ENCODE results near the gene MLLT10.

The MLLT10 gene

GRCh38 chr10:21508706-21509331, 25.2 kb upstream of the MLLT10 start:
- H3K4me3 Mint-ChIP-seq = no peak overlapping the region
- DNase-seq (no peak), ATAC-seq (replicated peaks) (no peak)
- no peaks in the 10 kb centered on the region for H3K36me3 Mint-ChIP-seq
- H3K27me3 Mint-ChIP-seq = peaks cover 34 to 52% of the 10 kb centered on the region in 2 donors
- no peak overlapping the region for H3K27ac Mint-ChIP-seq
- no peaks in the 10 kb centered on the region for H3K4me1 Mint-ChIP-seq
- no peaks in the 10 kb centered on the region for H3K9me3 Mint-ChIP-seq

- DNase-seq (no peak), ATAC-seq (replicated peaks) (no peak)
- H3K9me3 Mint-ChIP-seq = no peaks in the 10 kb centered on the region
- no peaks in the 10 kb centered on the region for H3K36me3 Mint-ChIP-seq
- H3K4me3 Mint-ChIP-seq = peak overlapping the region in 1 of 2 donors; percentile 28
- H3K4me1 Mint-ChIP-seq = no peaks in the 10 kb centered on the region
- H3K27ac Mint-ChIP-seq = no peak overlapping the region
- H3K27me3 Mint-ChIP-seq = peaks cover 33 to 55% of the 10 kb centered on the region in 2 donors
These were observed 24.4 kb upstream of the MLLT10 start for GRCh38 chr10:21509341-21510240.

GRCh38 chr10:21510241-21511094, 23.6 kb upstream of the MLLT10 start:
- Mint-ChIP-seq H3K4me1 (no peaks in the 10 kb centered on the region), H3K27me3 (peaks cover 40 to 64% of the 10 kb centered on the region in 2 donors), H3K27ac (no peak overlapping the region), H3K4me3 (peak overlapping the region in 1 of 2 donors; percentile 50), H3K36me3 (no peaks in the 10 kb centered on the region), H3K9me3 (no peaks in the 10 kb centered on the region)
- ATAC-seq (replicated peaks) = no peak
- no peak for DNase-seq

GRCh38 chr10:21511095-21511570, 22.9 kb upstream of the MLLT10 start:
- H3K27me3 Mint-ChIP-seq = peaks cover 47 to 71% of the 10 kb centered on the region in 2 donors
- ATAC-seq (replicated peaks) = no peak
- peaks cover 3 to 5% of the 10 kb centered on the region in 2 donors for H3K4me1 Mint-ChIP-seq
- no peak overlapping the region for H3K27ac Mint-ChIP-seq
- H3K9me3 Mint-ChIP-seq = no peaks in the 10 kb centered on the region
- no peak for DNase-seq
- H3K4me3 Mint-ChIP-seq = no peak overlapping the region
- H3K36me3 Mint-ChIP-seq = no peaks in the 10 kb centered on the region

GRCh38 chr10:21511946-21512572, 22.0 kb upstream of the MLLT10 start:
- ATAC-seq (replicated peaks) (no peak), DNase-seq (no peak)
- H3K4me3 Mint-ChIP-seq = no peak overlapping the region
- no peak overlapping the region for H3K27ac Mint-ChIP-seq
- H3K27me3 Mint-ChIP-seq = peaks cover 46 to 68% of the 10 kb centered on the region in 2 donors
- H3K9me3 Mint-ChIP-seq = no peaks in the 10 kb centered on the region
- peaks cover 3 to 10% of the 10 kb centered on the region in 2 donors for H3K4me1 Mint-ChIP-seq
- no peaks in the 10 kb centered on the region for H3K36me3 Mint-ChIP-seq

GRCh38 chr10:21512573-21513404, 21.2 kb upstream of the MLLT10 start:
- DNase-seq = no peak
- no peaks in the 10 kb centered on the region for H3K36me3 Mint-ChIP-seq
- no peak overlapping the region for H3K4me3 Mint-ChIP-seq

GRCh38 chr10:21513405-21513788, 20.6 kb upstream of the MLLT10 start:
- DNase-seq = no peak
- ATAC-seq (replicated peaks) = no peak
- Mint-ChIP-seq H3K27ac (no peak overlapping the region), H3K27me3 (peaks cover 44 to 70% of the 10 kb centered on the region in 2 donors), H3K4me3 (no peak overlapping the region), H3K4me1 (peaks cover 14 to 23% of the 10 kb centered on the region in 2 donors), H3K36me3 (no peaks in the 10 kb centered on the region), H3K9me3 (no peaks in the 10 kb centered on the region)

More at GRCh38 chr10:21512573-21513404, 21.2 kb upstream of the MLLT10 start:
- ATAC-seq (replicated peaks) = no peak
- no peaks in the 10 kb centered on the region for H3K9me3 Mint-ChIP-seq
- peaks cover 44 to 70% of the 10 kb centered on the region in 2 donors for H3K27me3 Mint-ChIP-seq
- no peak overlapping the region for H3K27ac Mint-ChIP-seq
- peaks cover 8 to 17% of the 10 kb centered on the region in 2 donors for H3K4me1 Mint-ChIP-seq

- Mint-ChIP-seq H3K4me3 (no peak overlapping the region), H3K4me1 (peaks cover 17 to 32% of the 10 kb centered on the region in 2 donors), H3K9me3 (no peaks in the 10 kb centered on the region), H3K27ac (no peak overlapping the region), H3K36me3 (no peaks in the 10 kb centered on the region), H3K27me3 (peaks cover 42 to 67% of the 10 kb centered on the region in 2 donors)
- no peak for ATAC-seq (replicated peaks)
- no peak for DNase-seq
These were observed 19.8 kb upstream of the MLLT10 start for GRCh38 chr10:21514129-21514817.

GRCh38 chr10:21514818-21515351, 19.1 kb upstream of the MLLT10 start:
- no peak overlapping the region for H3K27ac Mint-ChIP-seq
- H3K4me3 Mint-ChIP-seq = no peak overlapping the region
- H3K36me3 Mint-ChIP-seq = no peaks in the 10 kb centered on the region
- H3K4me1 Mint-ChIP-seq = peaks cover 19 to 33% of the 10 kb centered on the region in 2 donors
- peaks cover 45 to 68% of the 10 kb centered on the region in 2 donors for H3K27me3 Mint-ChIP-seq
- DNase-seq = no peak
- no peak for ATAC-seq (replicated peaks)
- no peaks in the 10 kb centered on the region for H3K9me3 Mint-ChIP-seq

GRCh38 chr10:21515361-21516241, 18.4 kb upstream of the MLLT10 start:
- Mint-ChIP-seq H3K27me3 (peaks cover 51 to 75% of the 10 kb centered on the region in 2 donors), H3K4me3 (peak overlapping the region; percentile 70 to 88), H3K4me1 (peaks cover 24 to 37% of the 10 kb centered on the region in 2 donors), H3K27ac (no peak overlapping the region), H3K36me3 (no peaks in the 10 kb centered on the region), H3K9me3 (no peaks in the 10 kb centered on the region)
- DNase-seq = no peak
- ATAC-seq (replicated peaks) = no peak

- no peak for DNase-seq
- no peak overlapping the region for H3K27ac Mint-ChIP-seq
- peaks cover 53 to 76% of the 10 kb centered on the region in 2 donors for H3K27me3 Mint-ChIP-seq
- no peaks in the 10 kb centered on the region for H3K36me3 Mint-ChIP-seq
- H3K4me1 Mint-ChIP-seq = peaks cover 24 to 39% of the 10 kb centered on the region in 2 donors
- H3K4me3 Mint-ChIP-seq = peak overlapping the region; percentile 82 to 88
- no peaks in the 10 kb centered on the region for H3K9me3 Mint-ChIP-seq
- ATAC-seq (replicated peaks) = peak; percentile 75 to 77
These were observed 17.5 kb upstream of the MLLT10 start for GRCh38 chr10:21516242-21517131.

Data from stimulated activated naive B cell treated with anti-CD40 and anti-IgM and Interleukin-4, amounts not matched to agents 10 μg/mL and 1 μg/mL and 100 μg/mL, for 72 hours (primary cell).